ENCODE measurements around the gene SF3B3. TPM values are rescaled to one million over a fixed set of nuclear protein-coding genes. Genes with fewer than 3 reads are reported as not detected.
A peak's percentile ranks its signal among the peaks of the same experiment; 100 is the strongest.

SF3B3 gene
- total and polyA plus RNA-seq, 10 of the 15 experiments (the other 5 are each of a cell fraction or from before 2014, with no cell fraction given): 134 to 453 (median 215) TPM

GRCh38 chr16:70478912-70479341, 44.7 kb upstream of the SF3B3 start:
- in situ Hi-C loops (cut with MboI) (no loop called here), intact Hi-C loops (cut with micrococcal nuclease; ENCODE audit: unreplicated experiment) (no loop called here)
- Histone ChIP-seq H3K4me1 (ENCODE audit: control insufficient read depth, insufficient read depth, low read length) (peaks cover 35% of the 10 kb centered on the region), H3K9me3 (replicated peaks; ENCODE audit: control insufficient read depth, insufficient read depth, low read length) (no peaks in the 10 kb centered on the region), H3K79me2 (ENCODE audit: control insufficient read depth, insufficient read depth, low read length) (no peaks in the 10 kb centered on the region), H3K27ac (ENCODE audit: control insufficient read depth, insufficient read depth) (no peak overlapping the region), H4K20me1 (ENCODE audit: control insufficient read depth, insufficient read depth) (no peaks in the 10 kb centered on the region), H3K4me3 (no peak overlapping the region), H3K27me3 (replicated peaks in 1 of 2; ENCODE audit: control insufficient read depth in 2 of 2, insufficient read depth in 2 of 2, low read length in 1 of 2) (no peaks in the 10 kb centered on the region), H3K9ac (ENCODE audit: control insufficient read depth, insufficient read depth, low read length) (no peak overlapping the region), H3K4me2 (ENCODE audit: control insufficient read depth, insufficient read depth) (no peak overlapping the region), H3K36me3 (ENCODE audit: control insufficient read depth in 2 of 2, insufficient read depth in 2 of 2, low read length in 1 of 2) (peaks cover 17 to 28% of the 10 kb centered on the region in 2 experiments), H2AFZ (ENCODE audit: control insufficient read depth, low read depth, low read length) (no peak overlapping the region)
- no TSS peak for BruUV-seq (replicated peaks)
- FAIRE-seq: no peak
- no peak for DNase-seq (ENCODE audit: low read depth, low spot score)
- ChIA-PET POLR2A (interaction anchor here (2.6 kb wide), 1 partner anchor 42 kb away, joined by 11 read pairs; the partner anchor contains the start of gene ST3GAL2), CTCF (interaction anchor here (0.9 to 1.4 kb wide), 3 partner anchors 46 to 85 kb away, joined by 3 to 4 read pairs (median 4); no protein-coding TSS in a partner anchor), SMC1A (ENCODE audit: uncharacterized antibody, unreplicated experiment) (interaction anchor here (3.3 kb wide), 1 partner anchor 99 kb away, joined by 11 read pairs; no protein-coding TSS in a partner anchor), RAD21 (ENCODE audit: unreplicated experiment) (no interaction called here)
- TF ChIP-seq HDAC6 (IDR thresholded peaks at IDR 0.05; ENCODE audit: unreplicated experiment): no peak
- 0 out of 2 replicates have a peak, but pooled peaks have one; percentile 4 for TF ChIP-seq POLR2A (IDR thresholded peaks at IDR 0.05; ENCODE audit: low read depth, low read length)
- TF ChIP-seq HDGF (IDR thresholded peaks at IDR 0.05): no peak
- WGBS (ENCODE audit: insufficient coverage, insufficient replicate concordance, low lambda C conversion rate, missing lambda C conversion rate): 91% methylated on average over 10 of the region's 10 CpGs
- ATAC-seq: no peak

DNA sequence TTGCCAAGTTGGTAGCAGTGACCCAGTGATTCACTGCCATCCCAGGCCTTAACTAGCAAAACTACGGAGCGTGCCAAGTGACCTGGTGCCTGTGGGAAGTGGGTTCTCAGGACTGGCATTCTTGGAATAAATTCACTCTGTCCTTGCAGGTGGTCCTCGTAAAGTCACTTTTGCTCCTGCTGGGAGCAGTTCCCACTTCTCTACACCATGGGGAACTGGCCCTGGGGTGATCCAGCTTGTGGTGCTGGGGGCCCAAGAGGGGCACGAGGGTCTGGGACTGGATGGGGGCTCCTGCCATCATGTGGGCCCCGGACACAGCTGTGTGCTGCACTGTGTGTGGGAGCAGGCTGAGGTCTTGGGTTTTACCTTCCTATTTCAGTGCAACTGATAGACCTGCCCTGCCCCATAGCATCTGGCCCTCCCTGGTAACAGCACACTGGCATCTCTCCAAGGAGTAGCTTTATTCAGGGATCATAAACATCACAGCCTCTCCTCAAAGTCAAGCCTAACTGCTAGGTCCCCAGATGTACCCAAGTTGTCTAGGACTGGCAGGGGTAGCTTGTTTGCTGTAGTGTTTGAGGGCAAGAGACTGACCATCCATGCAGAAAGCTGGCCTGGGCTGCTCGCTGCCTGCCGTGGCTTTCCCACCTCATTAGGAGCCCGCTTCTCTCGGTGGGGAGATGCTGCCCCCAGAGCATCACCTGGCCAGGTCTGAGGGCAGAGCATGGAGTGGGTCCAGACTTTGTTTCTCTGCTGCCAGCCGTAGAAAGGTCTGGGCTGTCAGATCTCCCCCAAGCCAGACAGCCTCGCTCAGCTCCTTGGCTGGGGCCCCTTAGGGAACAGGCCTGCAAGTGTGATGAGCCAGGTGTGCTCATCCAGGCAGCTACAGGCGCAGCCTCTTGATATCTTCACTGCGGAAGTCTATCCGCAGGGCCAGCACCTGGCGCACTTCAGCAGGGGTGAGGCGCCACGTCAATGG, 43.2 kb upstream of the SF3B3 start:
- no peaks in the 10 kb centered on the region for H3K79me2 ChIP-seq (ENCODE audit: control insufficient read depth, insufficient read depth, low read length)
- intact Hi-C loops (cut with micrococcal nuclease; ENCODE audit: unreplicated experiment) (no loop called here), in situ Hi-C loops (cut with MboI) (no loop called here)
- DNase-seq (ENCODE audit: low read depth, low spot score) (no peak), FAIRE-seq (no peak), ATAC-seq (no peak)
- H3K4me3 ChIP-seq: no peak overlapping the region
- H3K36me3 ChIP-seq (ENCODE audit: control insufficient read depth in 2 of 2, insufficient read depth in 2 of 2, low read length in 1 of 2): peaks cover 20 to 28% of the 10 kb centered on the region in 2 experiments
- H3K27me3 ChIP-seq (replicated peaks in 1 of 2; ENCODE audit: control insufficient read depth in 2 of 2, insufficient read depth in 2 of 2, low read length in 1 of 2): no peaks in the 10 kb centered on the region
- ChIA-PET RAD21 (ENCODE audit: unreplicated experiment) (no interaction called here), POLR2A (interaction anchor here (0.5 to 0.6 kb wide), 2 partner anchors 89 to 756 kb away, joined by 3 read pairs; no protein-coding TSS in a partner anchor), SMC1A (ENCODE audit: uncharacterized antibody, unreplicated experiment) (interaction anchor here (0.8 to 1.0 kb wide), 2 partner anchors 37 to 43 kb away, joined by 3 read pairs; partner anchors contain the start of gene COG4), CTCF (no interaction called here)
- BruUV-seq (replicated peaks): no TSS peak
- H3K27ac ChIP-seq (ENCODE audit: control insufficient read depth, insufficient read depth): no peak overlapping the region
- no peak overlapping the region for H3K9ac ChIP-seq (ENCODE audit: control insufficient read depth, insufficient read depth, low read length)
- H4K20me1 ChIP-seq (ENCODE audit: control insufficient read depth, insufficient read depth): no peaks in the 10 kb centered on the region
- H3K9me3 ChIP-seq (replicated peaks; ENCODE audit: control insufficient read depth, insufficient read depth, low read length): no peaks in the 10 kb centered on the region
- WGBS (ENCODE audit: insufficient coverage, insufficient replicate concordance, low lambda C conversion rate, missing lambda C conversion rate): 89% methylated on average over 17 of the region's 17 CpGs
- no peak overlapping the region for H3K4me2 ChIP-seq (ENCODE audit: control insufficient read depth, insufficient read depth)
- H2AFZ ChIP-seq (ENCODE audit: control insufficient read depth, low read depth, low read length): no peak overlapping the region
- peaks cover 32% of the 10 kb centered on the region for H3K4me1 ChIP-seq (ENCODE audit: control insufficient read depth, insufficient read depth, low read length)
- TF ChIP-seq ZBTB40 (IDR thresholded peaks at IDR 0.05; ENCODE audit: borderline replicate concordance) (no peak), GATAD2B (conservative IDR thresholded peaks at IDR 0.05; ENCODE audit: low read depth) (no peak), SKIL (IDR thresholded peaks at IDR 0.05; ENCODE audit: low read depth, poor library complexity, severe bottlenecking) (no peak), USF1 (IDR thresholded peaks at IDR 0.05; ENCODE audit: borderline replicate concordance, extremely low read length, insufficient read depth, low read depth, low read length) (no peak)

Measured in GM12878 (cell line).